K562 (cell line): ENCODE results near the gene CCL24. TPM values are rescaled to one million over a fixed set of nuclear protein-coding genes. Genes with fewer than 3 reads are reported as not detected.
"Not testable (repeated sequence)": the region's sequence is repeated elsewhere in the genome, so short reads cannot be mapped to it uniquely, and the experiment has no call there.

Experiments used
- ARID3A ChIP-seq: IDR thresholded peaks from 2 replicates; pipeline ENCODE4 v1.6.1; 2012; ENCODE audit warnings: low read depth, low read length, improper control_type of control experiment, borderline replicate concordance
- ARNT ChIP-seq, 2 experiments: fragments of 450-650 bp; IDR thresholded peaks; 2 replicates each; pipeline ENCODE4 v1.6.1; 2016; ENCODE audit warnings: mild to moderate bottlenecking in 1 of 2
- ATF1 ChIP-seq, 2 experiments: fragments of 450-650 bp in 1 of 2; IDR thresholded peaks; 2 replicates each; pipeline ENCODE4 v1.6.1; 2016; ENCODE audit warnings: missing compliant biosample characterization in 1 of 2, missing genetic modification characterization in 1 of 2
- CEBPG ChIP-seq, 3 experiments: fragments of 200-800 bp in 1 of 3; sonication (Bioruptor generic) in 1 of 3; sonication (generic) in 1 of 3; formaldehyde crosslinking in 1 of 3; IDR thresholded peaks in 2 of 3; conservative IDR thresholded peaks in 1 of 3; 2 replicates each; pipeline versions ENCODE4 v1.6.1 to v1.8.0; 2016 to 2022; ENCODE audit warnings: missing compliant biosample characterization in 2 of 3, missing genetic modification characterization in 2 of 3, mild to moderate bottlenecking in 1 of 3, missing genetic modification reagents in 1 of 3
- CREM ChIP-seq: IDR thresholded peaks from 2 replicates; pipeline ENCODE4 v1.6.1; 2014; ENCODE audit warnings: antibody characterized with exemption, low read depth
- EP300 ChIP-seq: IDR thresholded peaks from 2 replicates; pipeline ENCODE4 v1.6.1; 2012; ENCODE audit warnings: low read length, improper control_type of control experiment
- GATAD2A ChIP-seq: fragments of 450-650 bp; IDR thresholded peaks from 2 replicates; pipeline ENCODE4 v1.6.1; 2017
- MTA2 ChIP-seq: fragments of 450-650 bp; IDR thresholded peaks from 2 replicates; pipeline ENCODE4 v1.6.1; 2016; ENCODE audit warnings: low read depth
- NFRKB ChIP-seq: fragments of 450-650 bp; IDR thresholded peaks from 2 replicates; pipeline ENCODE4 v1.6.1; 2016; ENCODE audit warnings: low read depth
- PHF21A ChIP-seq: fragments of 450-650 bp; IDR thresholded peaks from 2 replicates; pipeline ENCODE4 v1.6.1; 2017; ENCODE audit warnings: low read depth, borderline replicate concordance
- SMARCA4 ChIP-seq: fragments of 450-650 bp; IDR thresholded peaks from 2 replicates; pipeline ENCODE4 v1.6.1; 2016
- SMARCE1 ChIP-seq: fragments of 450-650 bp; IDR thresholded peaks from 2 replicates; pipeline ENCODE4 v1.7.1; 2016; ENCODE audit warnings: mild to moderate bottlenecking
- SOX6 ChIP-seq: fragments of 450-650 bp; IDR thresholded peaks from 2 replicates; pipeline ENCODE4 v1.6.1; 2014; ENCODE audit warnings: mild to moderate bottlenecking
- TBL1XR1 ChIP-seq, 2 experiments: IDR thresholded peaks; 2 replicates each; pipeline ENCODE4 v1.6.1; 2012; ENCODE audit warnings: improper control_type of control experiment in 2 of 2, low read length in 2 of 2, mild to moderate bottlenecking in 1 of 2
- ZNF766 ChIP-seq: fragments of 200-800 bp; sonication (Bioruptor generic); conservative IDR thresholded peaks from 2 replicates; pipeline ENCODE4 v1.6.1; 2016; ENCODE audit warnings: missing genetic modification characterization, missing compliant biosample characterization
- polyA plus RNA-seq, 8 experiments: library from polyadenylated mRNA; depleted of rRNA in 4 of 8; stranded (reverse) in 5 of 8; unstranded in 3 of 8; fragments of >200 nt; fragmentation: Nextera tagmentation in 2 of 8; fragmentation: Illumina TruSeq in 1 of 8; extraction: Ambion mirVana in 2 of 8; extraction: Trizol in 1 of 8; gene quantifications; 2 replicates each; pipeline versions ENCODE4 v1.2.1 to v1.2.3, GENCODE V29; 2011 to 2014; ENCODE audit warnings: inconsistent platforms in 1 of 8, missing spikeins in 1 of 8
- total RNA-seq, 7 experiments: library from RNA; depleted of rRNA in 6 of 7; stranded (reverse); fragments of >200 nt in 6 of 7; fragmentation: Illumina TruSeq in 2 of 7; extraction: Trizol in 2 of 7; gene quantifications; 2 replicates each; pipeline versions ENCODE4 v1.2.1 to v1.2.3, GENCODE V29; 2011 to 2021; ENCODE audit warnings: low replicate concordance in 1 of 7
- TF ChIP-seq, protein P1 (sequence below): fragments of 200-800 bp; sonication (Bioruptor generic); IDR thresholded peaks from 2 replicates; pipeline ENCODE4 v1.6.1; 2017; ENCODE audit warnings: missing genetic modification characterization, missing compliant biosample characterization
- TF ChIP-seq, protein P2 (sequence below), 2 experiments: IDR thresholded peaks in 1 of 2; conservative IDR thresholded peaks in 1 of 2; 2 replicates each; pipeline ENCODE4 v1.6.1; 2016; ENCODE audit warnings: low read depth in 2 of 2, mild to moderate bottlenecking in 1 of 2, missing compliant biosample characterization in 1 of 2, missing genetic modification characterization in 1 of 2, moderate library complexity in 1 of 2
- TF ChIP-seq, protein P3 (sequence below): sonication (generic); IDR thresholded peaks from 2 replicates; pipeline ENCODE4 v1.6.1; 2016

The CCL24 gene
- total and polyA plus RNA-seq, 9 of the 15 experiments (the other 6 are each of a cell fraction or from before 2014, with no cell fraction given), result 0.45 to 3.6 (median 0.95) TPM; not detected in 1

DNA sequence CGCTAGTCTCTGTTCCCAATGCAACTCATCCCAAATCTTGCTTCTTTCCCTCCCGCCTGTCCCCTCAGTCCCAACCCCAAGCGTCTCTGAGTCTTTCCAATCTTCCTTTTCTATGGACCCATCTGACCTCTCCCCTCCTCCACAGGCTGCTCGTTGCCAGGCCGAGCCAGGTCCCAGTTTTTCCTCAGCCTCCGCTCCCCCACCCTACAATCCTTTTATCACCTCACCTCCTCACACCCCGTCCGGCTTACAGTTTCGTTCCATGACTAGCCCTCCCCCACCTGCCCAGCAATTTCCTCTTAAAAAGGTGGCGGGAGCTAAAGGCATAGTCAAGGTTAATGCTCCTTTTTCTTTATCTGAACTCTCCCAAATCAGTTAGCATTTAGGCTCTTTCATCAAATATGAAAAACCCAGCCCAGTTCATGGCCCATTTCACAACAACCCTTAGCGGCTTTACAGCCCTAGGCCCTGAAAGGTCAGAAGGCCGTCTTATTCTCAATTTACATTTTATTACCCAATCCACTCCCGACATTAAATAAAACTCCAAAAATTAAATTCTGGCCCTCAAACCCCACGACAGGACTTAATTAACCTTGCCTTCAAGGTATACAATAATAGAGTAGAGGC is 32.8 kb downstream of the CCL24 start (continued):
- TF ChIP-seq, protein P1, sequence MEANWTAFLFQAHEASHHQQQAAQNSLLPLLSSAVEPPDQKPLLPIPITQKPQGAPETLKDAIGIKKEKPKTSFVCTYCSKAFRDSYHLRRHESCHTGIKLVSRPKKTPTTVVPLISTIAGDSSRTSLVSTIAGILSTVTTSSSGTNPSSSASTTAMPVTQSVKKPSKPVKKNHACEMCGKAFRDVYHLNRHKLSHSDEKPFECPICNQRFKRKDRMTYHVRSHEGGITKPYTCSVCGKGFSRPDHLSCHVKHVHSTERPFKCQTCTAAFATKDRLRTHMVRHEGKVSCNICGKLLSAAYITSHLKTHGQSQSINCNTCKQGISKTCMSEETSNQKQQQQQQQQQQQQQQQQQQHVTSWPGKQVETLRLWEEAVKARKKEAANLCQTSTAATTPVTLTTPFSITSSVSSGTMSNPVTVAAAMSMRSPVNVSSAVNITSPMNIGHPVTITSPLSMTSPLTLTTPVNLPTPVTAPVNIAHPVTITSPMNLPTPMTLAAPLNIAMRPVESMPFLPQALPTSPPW (CRISPR knock-in tag), result peak; percentile 55; the same call in 1 of the 2 replicates
- TF ChIP-seq SMARCA4 (peak; percentile 59; the same call in 1 of the 2 replicates), CEBPG (tag; conservative IDR thresholded peaks at IDR 0.05 in 1 of 2, IDR thresholded peaks at IDR 0.05 in 1 of 2) (0 out of 4 replicates have a peak, but pooled peaks of 1 of the 2 experiments have one; percentile 13), GATAD2A (peak; percentile 41; the same call in 1 of the 2 replicates), TBL1XR1 (IDR thresholded peaks at IDR 0.05; ENCODE audit: low read length in 2 of 2) (peak in 1 of 2 experiments; percentile 44; a peak in 1 of 4 replicates), ARNT (IDR thresholded peaks at IDR 0.05) (0 out of 4 replicates have a peak, but pooled peaks have one; percentile 23 to 56), ZNF766 (CRISPR knock-in tag) (0 out of 2 replicates have a peak, but pooled peaks have one; percentile 41), MTA2 (peak; percentile 23; the same call in 1 of the 2 replicates), ARID3A (0 out of 2 replicates have a peak, but pooled peaks have one; percentile 4), SMARCE1 (peak; percentile 61), SOX6 (peak; percentile 34; the same call in 1 of the 2 replicates), ATF1 (tag; IDR thresholded peaks at IDR 0.05) (0 out of 2 replicates have a peak, but pooled peaks have one; percentile 22), NFRKB (peak; percentile 21), PHF21A (peak; percentile 44; the same call in 1 of the 2 replicates), CREM (peak; percentile 35; the same call in 1 of the 2 replicates), EP300 (peak; percentile 65)
- TF ChIP-seq CEBPG, ATF1 (CRISPR knock-in tag; IDR thresholded peaks at IDR 0.05): not testable (repeated sequence)
- TF ChIP-seq, protein P2, sequence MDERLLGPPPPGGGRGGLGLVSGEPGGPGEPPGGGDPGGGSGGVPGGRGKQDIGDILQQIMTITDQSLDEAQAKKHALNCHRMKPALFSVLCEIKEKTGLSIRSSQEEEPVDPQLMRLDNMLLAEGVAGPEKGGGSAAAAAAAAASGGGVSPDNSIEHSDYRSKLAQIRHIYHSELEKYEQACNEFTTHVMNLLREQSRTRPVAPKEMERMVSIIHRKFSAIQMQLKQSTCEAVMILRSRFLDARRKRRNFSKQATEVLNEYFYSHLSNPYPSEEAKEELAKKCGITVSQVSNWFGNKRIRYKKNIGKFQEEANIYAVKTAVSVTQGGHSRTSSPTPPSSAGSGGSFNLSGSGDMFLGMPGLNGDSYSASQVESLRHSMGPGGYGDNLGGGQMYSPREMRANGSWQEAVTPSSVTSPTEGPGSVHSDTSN (CRISPR knock-in tag; IDR thresholded peaks at IDR 0.05; ENCODE audit: low read depth), result not testable (repeated sequence)
- TF ChIP-seq, protein P2 (tag; conservative IDR thresholded peaks at IDR 0.05; ENCODE audit: low read depth), result 0 out of 2 replicates have a peak, but pooled peaks have one; percentile 2
- TF ChIP-seq, protein P3, sequence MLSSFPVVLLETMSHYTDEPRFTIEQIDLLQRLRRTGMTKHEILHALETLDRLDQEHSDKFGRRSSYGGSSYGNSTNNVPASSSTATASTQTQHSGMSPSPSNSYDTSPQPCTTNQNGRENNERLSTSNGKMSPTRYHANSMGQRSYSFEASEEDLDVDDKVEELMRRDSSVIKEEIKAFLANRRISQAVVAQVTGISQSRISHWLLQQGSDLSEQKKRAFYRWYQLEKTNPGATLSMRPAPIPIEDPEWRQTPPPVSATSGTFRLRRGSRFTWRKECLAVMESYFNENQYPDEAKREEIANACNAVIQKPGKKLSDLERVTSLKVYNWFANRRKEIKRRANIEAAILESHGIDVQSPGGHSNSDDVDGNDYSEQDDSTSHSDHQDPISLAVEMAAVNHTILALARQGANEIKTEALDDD, result peak; percentile 69
